Measurements from ENCODE around the gene TOM1L2. TPM values are rescaled to one million over a fixed set of nuclear protein-coding genes. Genes with fewer than 3 reads are reported as not detected.

TOM1L2 gene
- total RNA-seq, 1 experiment from 2014 or later: 6.4 TPM

DNA sequence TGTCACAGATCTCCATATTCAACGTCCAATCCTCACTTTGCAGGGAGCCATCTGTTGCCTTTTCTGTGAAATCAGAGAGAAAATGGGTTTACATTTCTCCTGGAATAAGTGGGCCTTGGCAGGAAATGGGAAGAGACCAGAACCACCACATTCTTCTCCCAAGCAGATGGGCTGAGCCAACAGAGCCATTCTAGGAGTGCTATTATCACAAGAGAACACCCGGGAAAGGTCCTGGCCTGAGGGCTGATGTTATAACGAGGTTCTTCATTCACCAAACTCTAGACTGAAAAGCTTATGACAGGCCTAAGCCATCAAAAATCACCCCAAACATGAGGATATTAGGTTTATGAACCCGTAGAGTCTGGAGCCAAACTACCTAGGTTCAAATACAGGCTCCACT lies 64.7 kb downstream of the TOM1L2 start:
- Histone ChIP-seq H3K4me2 (ENCODE audit: low read depth, low read length, poor library complexity, severe bottlenecking) (no peak overlapping the region), H2AFZ (ENCODE audit: low read length) (no peak overlapping the region)

DNA sequence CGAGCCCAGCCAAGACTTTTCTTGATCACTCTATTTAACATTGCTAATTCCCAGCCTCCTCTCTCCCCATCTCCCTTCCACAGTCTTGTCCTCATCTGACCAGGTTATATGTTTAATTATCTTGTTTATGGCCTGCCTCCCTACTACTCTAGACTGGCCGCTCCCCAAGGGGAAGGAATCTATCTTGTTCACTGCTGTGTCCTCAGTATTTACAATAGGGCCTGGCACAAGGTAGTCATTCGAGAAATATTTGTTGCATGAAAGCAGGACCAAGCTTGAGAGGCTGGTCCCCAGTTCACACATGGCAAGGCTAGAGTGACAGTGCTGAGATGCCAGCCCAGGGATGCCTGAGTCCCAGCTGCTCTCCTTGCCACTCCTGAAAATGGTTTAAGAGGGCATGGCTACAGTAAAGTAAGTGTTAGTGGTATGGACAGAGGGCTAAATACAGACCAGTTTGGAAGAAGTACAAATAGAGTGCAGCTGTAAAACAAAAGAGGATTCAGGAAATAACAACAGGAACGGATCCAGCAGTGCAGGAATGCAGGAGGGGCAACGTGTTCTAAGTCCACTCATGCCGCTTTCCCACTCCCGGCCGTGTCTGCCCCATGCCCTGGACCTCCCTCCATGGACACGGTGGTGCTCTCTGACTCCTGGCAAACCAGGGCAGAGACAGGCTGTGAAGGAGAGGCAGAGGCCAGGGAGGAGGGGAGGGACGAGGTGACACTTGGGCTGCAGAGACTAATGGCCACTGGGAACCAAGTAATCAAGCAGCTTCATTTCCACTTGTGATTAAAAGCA lies 65.6 kb downstream of the TOM1L2 start:
- DNase-seq: no peak
- Histone ChIP-seq H3K27ac (ENCODE audit: low read length) (no peak overlapping the region), H3K9ac (ENCODE audit: low read length) (no peak overlapping the region), H3K27me3 (ENCODE audit: low read length) (no peaks in the 10 kb centered on the region), H3K9me2 (replicated peaks; ENCODE audit: insufficient read depth, low read length) (no peaks in the 10 kb centered on the region), H4K20me1 (ENCODE audit: insufficient read depth, low read depth, low read length) (no peaks in the 10 kb centered on the region), H3K4me2 (ENCODE audit: low read depth, low read length, poor library complexity, severe bottlenecking) (no peak overlapping the region), H3K36me3 (ENCODE audit: insufficient read depth, low read length) (no peaks in the 10 kb centered on the region), H3K4me3 (ENCODE audit: low read length) (no peak overlapping the region), H3K4me1 (ENCODE audit: low read length) (no peaks in the 10 kb centered on the region), H3K9me3 (ENCODE audit: low read length) (no peaks in the 10 kb centered on the region), H3K79me2 (ENCODE audit: low read length) (no peaks in the 10 kb centered on the region), H2AFZ (ENCODE audit: low read length) (no peak overlapping the region)

More for the DNA sequence above, 64.7 kb downstream of the TOM1L2 start:
- no peaks in the 10 kb centered on the region for H3K27me3 ChIP-seq (ENCODE audit: low read length)
- H3K9me2 ChIP-seq (replicated peaks; ENCODE audit: insufficient read depth, low read length): no peaks in the 10 kb centered on the region
- H3K4me1 ChIP-seq (ENCODE audit: low read length): no peaks in the 10 kb centered on the region
- H3K79me2 ChIP-seq (ENCODE audit: low read length): no peaks in the 10 kb centered on the region
- no peak for DNase-seq
- no peak overlapping the region for H3K27ac ChIP-seq (ENCODE audit: low read length)
- H3K36me3 ChIP-seq (ENCODE audit: insufficient read depth, low read length): no peaks in the 10 kb centered on the region
- no peaks in the 10 kb centered on the region for H4K20me1 ChIP-seq (ENCODE audit: insufficient read depth, low read depth, low read length)
- no peak overlapping the region for H3K4me3 ChIP-seq (ENCODE audit: low read length)
- no peaks in the 10 kb centered on the region for H3K9me3 ChIP-seq (ENCODE audit: low read length)
- no peak overlapping the region for H3K9ac ChIP-seq (ENCODE audit: low read length)

DNA sequence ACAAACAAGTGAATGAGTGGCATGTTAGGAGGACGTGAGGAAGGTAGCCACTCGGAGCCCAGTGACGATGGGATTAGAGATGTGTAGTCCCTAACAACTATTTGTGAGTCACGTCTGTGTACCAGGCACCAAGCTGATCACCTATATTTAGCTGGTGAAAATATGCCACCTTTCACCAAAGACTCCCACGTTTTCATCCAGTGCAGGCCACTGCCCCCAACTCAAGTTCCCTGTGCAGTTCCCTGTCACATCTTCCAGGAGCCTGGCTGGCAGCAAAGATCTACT lies 67.2 kb downstream of the TOM1L2 start:
- H3K9ac ChIP-seq (ENCODE audit: low read length): no peak overlapping the region
- H3K27me3 ChIP-seq (ENCODE audit: low read length): no peaks in the 10 kb centered on the region
- H3K9me3 ChIP-seq (ENCODE audit: low read length): no peaks in the 10 kb centered on the region
- no peaks in the 10 kb centered on the region for H3K79me2 ChIP-seq (ENCODE audit: low read length)
- H3K9me2 ChIP-seq (replicated peaks; ENCODE audit: insufficient read depth, low read length): no peaks in the 10 kb centered on the region
- no peaks in the 10 kb centered on the region for H3K36me3 ChIP-seq (ENCODE audit: insufficient read depth, low read length)
- no peaks in the 10 kb centered on the region for H4K20me1 ChIP-seq (ENCODE audit: insufficient read depth, low read depth, low read length)
- DNase-seq: no peak
- no peak overlapping the region for H3K27ac ChIP-seq (ENCODE audit: low read length)
- H3K4me2 ChIP-seq (ENCODE audit: low read depth, low read length, poor library complexity, severe bottlenecking): no peak overlapping the region
- H3K4me3 ChIP-seq (ENCODE audit: low read length): no peak overlapping the region
- no peaks in the 10 kb centered on the region for H3K4me1 ChIP-seq (ENCODE audit: low read length)
- no peak overlapping the region for H2AFZ ChIP-seq (ENCODE audit: low read length)

DNA sequence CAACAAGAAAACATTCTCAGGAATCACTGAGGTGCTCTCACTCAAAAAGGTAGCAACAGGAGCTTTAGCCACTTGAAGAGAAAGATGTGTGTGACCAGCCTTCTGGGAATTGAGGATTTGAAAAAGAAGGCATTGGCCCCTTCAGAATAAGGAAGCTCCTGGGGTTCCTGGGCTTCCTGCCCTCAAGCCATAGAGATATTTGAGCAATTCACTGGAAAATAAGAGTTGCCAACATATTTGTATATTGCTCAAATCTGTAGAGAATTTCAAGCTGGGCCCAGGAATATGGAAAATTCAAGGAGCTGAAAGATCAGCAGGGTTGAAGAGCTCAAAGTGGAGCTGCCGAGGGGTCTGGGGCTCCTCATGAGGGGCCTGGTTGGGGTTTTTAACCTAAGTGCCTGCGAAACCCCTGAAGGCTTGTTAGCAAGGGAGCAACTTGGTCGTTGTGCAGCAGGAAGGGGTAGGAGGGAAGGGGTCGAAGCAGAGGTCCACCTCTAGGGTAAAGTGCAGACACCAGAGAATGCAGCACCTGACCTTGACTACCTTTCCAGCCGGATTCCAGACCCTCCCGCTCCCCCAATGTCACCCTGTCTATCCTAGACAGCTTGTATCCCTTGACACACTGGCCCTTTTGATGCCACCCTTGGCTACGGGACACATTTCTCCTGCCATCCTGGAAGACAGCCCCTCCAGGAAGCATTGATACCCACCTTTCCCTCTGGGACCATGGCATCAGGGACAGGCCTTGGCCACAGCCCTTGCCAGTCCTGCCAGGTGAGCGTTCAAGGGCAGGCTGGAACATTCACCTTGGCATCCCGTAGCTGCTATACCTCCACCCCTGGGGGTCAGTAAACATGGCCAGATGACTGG lies 67.8 kb downstream of the TOM1L2 start:
- Histone ChIP-seq H2AFZ (ENCODE audit: low read length) (no peak overlapping the region), H3K27me3 (ENCODE audit: low read length) (no peaks in the 10 kb centered on the region), H3K9me2 (replicated peaks; ENCODE audit: insufficient read depth, low read length) (no peaks in the 10 kb centered on the region), H3K9ac (ENCODE audit: low read length) (no peak overlapping the region), H3K36me3 (ENCODE audit: insufficient read depth, low read length) (no peaks in the 10 kb centered on the region), H3K27ac (ENCODE audit: low read length) (no peak overlapping the region), H3K4me3 (ENCODE audit: low read length) (no peak overlapping the region), H3K4me2 (ENCODE audit: low read depth, low read length, poor library complexity, severe bottlenecking) (no peak overlapping the region), H4K20me1 (ENCODE audit: insufficient read depth, low read depth, low read length) (no peaks in the 10 kb centered on the region; the same call in 1 of the 2 replicates), H3K79me2 (ENCODE audit: low read length) (no peaks in the 10 kb centered on the region), H3K9me3 (ENCODE audit: low read length) (no peaks in the 10 kb centered on the region), H3K4me1 (ENCODE audit: low read length) (no peaks in the 10 kb centered on the region)
- DNase-seq: no peak

DNA sequence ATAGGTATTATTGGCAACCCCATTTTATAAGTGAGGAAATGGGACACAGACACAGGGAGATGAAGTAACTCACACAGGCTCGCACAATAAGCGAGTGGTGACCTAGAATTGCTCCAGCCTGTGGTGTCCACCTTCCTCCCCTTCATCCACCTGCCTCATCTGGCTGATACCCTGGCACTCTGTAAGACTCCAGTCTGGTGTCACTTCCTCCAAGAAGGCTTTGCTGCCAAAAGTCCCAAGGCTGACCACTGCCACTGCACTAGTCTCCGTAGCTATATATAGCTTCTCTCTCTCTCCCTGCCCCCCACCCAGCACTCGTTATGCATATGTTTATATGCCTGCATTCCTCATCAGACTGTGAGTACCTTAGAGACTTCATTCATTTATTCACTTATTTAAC lies 69.3 kb downstream of the TOM1L2 start:
- Histone ChIP-seq H3K27ac (ENCODE audit: low read length) (no peak overlapping the region), H3K4me1 (ENCODE audit: low read length) (no peaks in the 10 kb centered on the region), H3K4me3 (ENCODE audit: low read length) (no peak overlapping the region), H3K79me2 (ENCODE audit: low read length) (no peaks in the 10 kb centered on the region), H3K9ac (ENCODE audit: low read length) (no peak overlapping the region), H4K20me1 (ENCODE audit: insufficient read depth, low read depth, low read length) (no peaks in the 10 kb centered on the region; the same call in 1 of the 2 replicates), H3K9me3 (ENCODE audit: low read length) (no peaks in the 10 kb centered on the region), H3K27me3 (ENCODE audit: low read length) (no peaks in the 10 kb centered on the region; the same call in 1 of the 2 replicates), H3K9me2 (replicated peaks; ENCODE audit: insufficient read depth, low read length) (no peaks in the 10 kb centered on the region), H3K36me3 (ENCODE audit: insufficient read depth, low read length) (no peaks in the 10 kb centered on the region), H2AFZ (ENCODE audit: low read length) (no peak overlapping the region), H3K4me2 (ENCODE audit: low read depth, low read length, poor library complexity, severe bottlenecking) (no peak overlapping the region)
- no peak for DNase-seq

DNA sequence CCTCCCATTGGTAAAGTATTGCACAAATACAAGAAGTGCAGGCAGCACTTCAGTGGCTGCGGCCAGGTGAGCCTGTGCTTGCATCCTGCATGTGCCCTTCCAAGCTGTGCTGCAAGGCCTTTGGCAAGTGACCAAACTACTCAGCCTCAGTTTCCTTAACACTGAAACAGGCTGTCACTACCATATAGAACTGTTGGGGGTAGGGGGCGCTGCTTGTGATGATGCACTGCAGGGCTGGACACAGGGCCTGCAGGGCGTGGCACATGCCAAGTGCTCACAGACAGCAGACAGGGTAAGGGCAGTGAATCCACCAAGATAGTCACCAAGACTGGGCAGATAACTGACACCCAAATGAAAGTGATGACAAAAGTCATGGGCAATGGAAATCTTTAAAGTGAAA lies 69.8 kb downstream of the TOM1L2 start:
- Histone ChIP-seq H3K9ac (ENCODE audit: low read length) (no peak overlapping the region), H3K27me3 (ENCODE audit: low read length) (no peaks in the 10 kb centered on the region; the same call in 1 of the 2 replicates), H3K79me2 (ENCODE audit: low read length) (no peaks in the 10 kb centered on the region), H3K36me3 (ENCODE audit: insufficient read depth, low read length) (no peaks in the 10 kb centered on the region), H3K27ac (ENCODE audit: low read length) (no peak overlapping the region), H2AFZ (ENCODE audit: low read length) (no peak overlapping the region), H3K4me3 (ENCODE audit: low read length) (no peak overlapping the region), H3K4me1 (ENCODE audit: low read length) (peaks cover 3% of the 10 kb centered on the region; the same call in 1 of the 2 replicates), H4K20me1 (ENCODE audit: insufficient read depth, low read depth, low read length) (no peaks in the 10 kb centered on the region; the same call in 1 of the 2 replicates), H3K9me3 (ENCODE audit: low read length) (no peaks in the 10 kb centered on the region), H3K4me2 (ENCODE audit: low read depth, low read length, poor library complexity, severe bottlenecking) (no peak overlapping the region), H3K9me2 (replicated peaks; ENCODE audit: insufficient read depth, low read length) (no peaks in the 10 kb centered on the region)
- DNase-seq: no peak

DNA sequence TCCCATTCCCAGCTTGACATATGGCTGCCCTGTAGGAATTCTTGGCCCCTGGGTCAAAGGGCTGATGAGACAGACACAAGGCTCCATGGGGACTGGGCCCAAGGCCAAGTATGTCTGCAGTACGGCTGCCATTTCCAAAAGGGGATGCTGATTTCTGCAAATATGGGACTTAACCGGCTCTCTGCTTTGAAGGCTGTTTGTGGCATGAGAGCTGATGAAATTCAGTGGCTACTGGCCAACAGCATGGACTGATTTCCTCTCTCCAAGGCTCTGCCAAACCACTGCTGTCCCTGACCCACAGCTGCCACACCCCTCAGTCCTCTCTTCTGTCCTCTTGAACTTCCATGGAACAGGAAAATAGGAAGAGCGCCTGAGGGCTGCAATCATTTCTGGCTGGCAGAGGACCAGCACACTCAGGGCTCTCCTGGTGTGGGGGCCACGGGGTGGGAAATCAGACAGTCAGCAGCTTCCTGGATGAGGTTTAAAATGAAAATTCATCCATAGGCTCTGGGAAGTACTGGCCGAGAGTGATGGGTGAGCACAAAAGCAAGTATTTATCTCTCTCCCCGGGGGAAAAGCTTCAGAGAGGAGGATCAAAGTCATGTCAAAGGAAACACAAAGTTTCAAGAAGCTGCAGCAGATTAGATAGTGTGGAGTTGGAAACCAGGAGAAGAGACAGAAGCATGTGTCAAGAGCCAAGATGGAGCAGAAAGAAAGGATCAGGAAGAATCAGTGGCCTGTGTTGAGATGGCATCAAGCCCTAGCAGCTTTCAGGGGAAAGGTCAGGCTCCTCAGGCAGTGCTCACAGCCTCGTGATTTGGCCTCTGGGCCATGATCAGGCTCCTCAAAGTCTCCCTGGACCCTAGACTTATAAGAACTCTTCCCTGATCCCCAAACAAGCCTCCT lies 71.3 kb downstream of the TOM1L2 start:
- Histone ChIP-seq H3K4me3 (ENCODE audit: low read length) (no peak overlapping the region), H3K27me3 (ENCODE audit: low read length) (no peaks in the 10 kb centered on the region; the same call in 1 of the 2 replicates), H2AFZ (ENCODE audit: low read length) (no peak overlapping the region), H3K9me3 (ENCODE audit: low read length) (no peaks in the 10 kb centered on the region), H3K9ac (ENCODE audit: low read length) (no peak overlapping the region), H3K4me2 (ENCODE audit: low read depth, low read length, poor library complexity, severe bottlenecking) (no peak overlapping the region), H3K36me3 (ENCODE audit: insufficient read depth, low read length) (no peaks in the 10 kb centered on the region), H3K4me1 (ENCODE audit: low read length) (peaks cover 4% of the 10 kb centered on the region; the same call in 1 of the 2 replicates), H3K79me2 (ENCODE audit: low read length) (no peaks in the 10 kb centered on the region), H4K20me1 (ENCODE audit: insufficient read depth, low read depth, low read length) (no peaks in the 10 kb centered on the region; the same call in 1 of the 2 replicates), H3K27ac (ENCODE audit: low read length) (no peak overlapping the region), H3K9me2 (replicated peaks; ENCODE audit: insufficient read depth, low read length) (no peaks in the 10 kb centered on the region)
- DNase-seq: no peak
